ENCODE results near the gene RSPH6A. TPM values are rescaled to one million over a fixed set of nuclear protein-coding genes. Genes with fewer than 3 reads are reported as not detected.

RSPH6A gene
- total and polyA plus RNA-seq, 7 experiments from 2014 or later: 0.20 to 0.78 (median 0.56) TPM; not detected in 2

- Histone ChIP-seq H3K36me3 (ENCODE audit: control insufficient read depth in 2 of 3, insufficient read depth in 3 of 3, low read length in 3 of 3) (peaks cover 0 to 83% (median 12%) of the 10 kb centered on the region in 3 experiments), H3K27me3 (ENCODE audit: control insufficient read depth in 2 of 2, insufficient read depth in 2 of 2, low read length in 2 of 2) (no peaks in the 10 kb centered on the region), H3K9me3 (ENCODE audit: control insufficient read depth in 2 of 3, low read length in 3 of 3) (no peaks in the 10 kb centered on the region), H3K4me1 (ENCODE audit: control insufficient read depth in 2 of 2, insufficient read depth in 2 of 2, low read length in 2 of 2) (no peaks in the 10 kb centered on the region), H3K27ac (ENCODE audit: low read depth, low read length) (no peak overlapping the region), H3K4me3 (ENCODE audit: low read length) (no peak overlapping the region)
- DNase-seq: no peak
- no peak for ATAC-seq
- intact Hi-C loops (cut with micrococcal nuclease): no loop called here
- Mint-ChIP-seq H3K4me1 (peaks cover 0 to 7% (median 4%) of the 10 kb centered on the region in 7 donors), H3K9me3 (no peaks in the 10 kb centered on the region), H3K27ac (no peak overlapping the region), H3K27me3 (no peaks in the 10 kb centered on the region), H3K4me3 (no peak overlapping the region), H3K36me3 (peaks cover 0 to 17% (median 11%) of the 10 kb centered on the region in 5 donors)
- ChIA-PET POLR2A (no interaction called here), CTCF (no interaction called here)
Observed at GRCh38 chr19:45822716-45823115, 7.6 kb upstream of the RSPH6A start.

DNA sequence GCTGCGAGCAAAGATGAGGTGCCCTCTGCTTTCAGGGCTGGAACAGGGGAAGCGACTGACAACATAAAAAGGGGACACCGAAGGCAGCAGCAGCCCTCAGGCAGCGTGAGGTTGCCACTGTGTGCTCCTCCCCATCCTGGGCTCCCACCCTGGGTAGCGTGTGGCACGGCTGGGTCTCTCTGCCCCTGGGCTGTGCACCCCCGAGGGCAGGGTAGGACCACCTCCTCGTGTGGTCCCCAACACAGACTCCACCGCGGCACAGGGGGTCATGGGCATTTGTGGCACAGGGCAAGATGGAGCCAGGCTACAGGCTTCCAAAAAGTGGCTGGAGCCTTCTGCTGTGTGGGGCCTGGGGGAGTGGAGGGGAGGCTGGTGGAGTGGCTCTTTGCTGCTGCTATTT, 6.5 kb upstream of the RSPH6A start:
- Histone ChIP-seq H3K4me3 (ENCODE audit: low read length) (no peak overlapping the region), H3K27ac (ENCODE audit: low read depth, low read length) (no peak overlapping the region), H3K4me1 (ENCODE audit: control insufficient read depth in 2 of 2, insufficient read depth in 2 of 2, low read length in 2 of 2) (no peaks in the 10 kb centered on the region), H3K9me3 (ENCODE audit: control insufficient read depth in 2 of 3, low read length in 3 of 3) (no peaks in the 10 kb centered on the region), H3K36me3 (ENCODE audit: control insufficient read depth in 2 of 3, insufficient read depth in 3 of 3, low read length in 3 of 3) (peaks cover 0 to 72% (median 9%) of the 10 kb centered on the region in 3 experiments), H3K27me3 (ENCODE audit: control insufficient read depth in 2 of 2, insufficient read depth in 2 of 2, low read length in 2 of 2) (no peaks in the 10 kb centered on the region)
- no peaks in the 10 kb centered on the region for H3K9me3 Mint-ChIP-seq
- CTCF ChIA-PET: no interaction called here
- H3K36me3 Mint-ChIP-seq: peaks cover 0 to 13% (median 9%) of the 10 kb centered on the region in 5 donors
- POLR2A ChIA-PET: no interaction called here
- H3K4me3 Mint-ChIP-seq: no peak overlapping the region
- H3K4me1 Mint-ChIP-seq: peaks cover 0 to 12% (median 9%) of the 10 kb centered on the region in 7 donors
- ATAC-seq (no peak), DNase-seq (no peak)
- H3K27me3 Mint-ChIP-seq: no peaks in the 10 kb centered on the region
- no peak overlapping the region for H3K27ac Mint-ChIP-seq
- intact Hi-C loops (cut with micrococcal nuclease): no loop called here

GRCh38 chr19:45821103-45821521, 6.0 kb upstream of the RSPH6A start:
- no peaks in the 10 kb centered on the region for H3K27me3 Mint-ChIP-seq
- H3K27me3 ChIP-seq (ENCODE audit: control insufficient read depth in 2 of 2, insufficient read depth in 2 of 2, low read length in 2 of 2): no peaks in the 10 kb centered on the region
- DNase-seq: no peak
- H3K4me1 Mint-ChIP-seq: peaks cover 0 to 12% (median 9%) of the 10 kb centered on the region in 7 donors
- peak overlapping the region in 1 of 9 donors; percentile 62 for H3K27ac Mint-ChIP-seq
- POLR2A ChIA-PET: no interaction called here
- H3K36me3 ChIP-seq (ENCODE audit: control insufficient read depth in 2 of 3, insufficient read depth in 3 of 3, low read length in 3 of 3): peaks cover 0 to 67% (median 6%) of the 10 kb centered on the region in 3 experiments
- H3K9me3 Mint-ChIP-seq: no peaks in the 10 kb centered on the region
- no peaks in the 10 kb centered on the region for H3K4me1 ChIP-seq (ENCODE audit: control insufficient read depth in 2 of 2, insufficient read depth in 2 of 2, low read length in 2 of 2)
- intact Hi-C loops (cut with micrococcal nuclease): no loop called here
- H3K27ac ChIP-seq (ENCODE audit: low read depth, low read length): no peak overlapping the region
- CTCF ChIA-PET: no interaction called here
- no peak for ATAC-seq
- H3K4me3 ChIP-seq (ENCODE audit: low read length): no peak overlapping the region
- no peaks in the 10 kb centered on the region for H3K9me3 ChIP-seq (ENCODE audit: control insufficient read depth in 2 of 3, low read length in 3 of 3)
- no peak overlapping the region for H3K4me3 Mint-ChIP-seq
- H3K36me3 Mint-ChIP-seq: peaks cover 0 to 13% (median 9%) of the 10 kb centered on the region in 5 donors

DNA sequence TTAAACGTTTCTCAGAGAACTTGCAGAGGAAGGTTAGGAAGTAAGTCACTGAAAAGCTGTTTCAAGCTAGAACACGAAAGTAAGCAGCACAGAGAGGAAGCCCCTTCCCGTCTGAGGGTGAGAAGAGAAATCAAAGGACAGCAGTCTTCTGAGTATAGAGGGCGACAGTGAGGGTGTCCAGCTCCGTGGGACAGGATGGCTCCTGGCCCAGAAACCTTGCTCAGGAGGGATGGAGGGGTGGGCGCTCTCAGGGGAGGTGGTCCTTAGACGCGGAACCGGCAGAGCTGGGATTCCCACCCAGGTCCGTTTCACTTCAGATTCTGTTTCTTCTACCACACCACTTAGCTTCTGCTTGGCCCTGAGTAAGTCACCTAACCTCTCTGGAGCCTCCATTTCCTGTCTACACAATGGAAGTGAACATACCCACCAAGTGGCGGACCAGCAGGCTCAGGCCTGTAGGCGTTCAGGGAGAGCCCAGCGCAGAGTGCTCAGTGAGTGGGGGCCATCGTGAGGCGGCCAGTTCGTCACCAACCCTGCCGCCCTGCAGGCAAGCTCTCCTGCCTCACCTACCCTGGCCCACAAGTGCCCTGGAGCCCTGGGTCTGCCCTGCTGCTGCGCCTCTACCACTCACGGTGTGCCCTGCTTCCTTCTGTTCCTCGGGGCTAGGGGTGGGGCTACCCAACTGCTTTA, 5.5 kb upstream of the RSPH6A start:
- peaks cover 0 to 4% of the 10 kb centered on the region in 2 donors for H3K4me1 ChIP-seq (ENCODE audit: control insufficient read depth in 2 of 2, insufficient read depth in 2 of 2, low read length in 2 of 2)
- ChIA-PET CTCF (interaction anchor here (0.5 kb wide), 1 partner anchor 460 kb away, joined by 3 read pairs; no protein-coding TSS in a partner anchor), POLR2A (no interaction called here)
- peaks cover 0 to 12% (median 9%) of the 10 kb centered on the region in 7 donors for H3K4me1 Mint-ChIP-seq
- peaks cover 0 to 62% (median 6%) of the 10 kb centered on the region in 3 experiments for H3K36me3 ChIP-seq (ENCODE audit: control insufficient read depth in 2 of 3, insufficient read depth in 3 of 3, low read length in 3 of 3)
- no peaks in the 10 kb centered on the region for H3K9me3 Mint-ChIP-seq
- DNase-seq (no peak), ATAC-seq (no peak)
- intact Hi-C loops (cut with micrococcal nuclease): no loop called here
- no peaks in the 10 kb centered on the region for H3K27me3 ChIP-seq (ENCODE audit: control insufficient read depth in 2 of 2, insufficient read depth in 2 of 2, low read length in 2 of 2)
- peak overlapping the region in 2 of 9 donors; percentile 12 to 36 for H3K27ac Mint-ChIP-seq
- H3K4me3 ChIP-seq (ENCODE audit: low read length): no peak overlapping the region
- H3K27ac ChIP-seq (ENCODE audit: low read depth, low read length): no peak overlapping the region
- no peaks in the 10 kb centered on the region for H3K27me3 Mint-ChIP-seq
- H3K4me3 Mint-ChIP-seq: no peak overlapping the region
- H3K9me3 ChIP-seq (ENCODE audit: control insufficient read depth in 2 of 3, low read length in 3 of 3): no peaks in the 10 kb centered on the region
- peaks cover 0 to 11% (median 7%) of the 10 kb centered on the region in 5 donors for H3K36me3 Mint-ChIP-seq

DNA sequence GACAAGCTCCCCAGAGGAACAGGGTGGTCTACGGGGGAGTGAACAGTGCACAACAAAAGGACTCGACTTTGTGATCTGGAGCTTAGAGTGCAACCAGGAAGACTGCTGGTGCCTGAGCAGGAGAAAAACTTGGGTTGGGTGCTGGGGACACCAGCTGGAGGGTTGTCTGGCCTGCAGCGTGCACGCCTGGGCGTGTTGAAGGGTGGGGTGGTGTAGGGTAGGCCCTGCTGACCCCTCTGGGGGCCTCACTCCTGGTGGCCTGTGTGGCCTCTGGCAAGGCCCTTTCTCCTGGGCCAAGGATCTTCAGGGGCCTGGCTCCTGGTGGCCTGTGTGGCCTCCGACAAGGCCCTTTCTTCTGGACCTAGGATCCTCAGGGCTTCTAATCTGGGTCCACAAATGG, 4.7 kb upstream of the RSPH6A start:
- H3K9me3 Mint-ChIP-seq: no peaks in the 10 kb centered on the region
- CTCF ChIA-PET: interaction anchor here (0.6 kb wide), 1 partner anchor 116 kb away, joined by 3 read pairs; no protein-coding TSS in a partner anchor
- Histone ChIP-seq H3K4me1 (ENCODE audit: control insufficient read depth in 2 of 2, insufficient read depth in 2 of 2, low read length in 2 of 2) (peaks cover 0 to 4% of the 10 kb centered on the region in 2 donors), H3K4me3 (ENCODE audit: low read length) (no peak overlapping the region), H3K27ac (ENCODE audit: low read depth, low read length) (no peak overlapping the region), H3K9me3 (ENCODE audit: control insufficient read depth in 2 of 3, low read length in 3 of 3) (no peaks in the 10 kb centered on the region), H3K27me3 (ENCODE audit: control insufficient read depth in 2 of 2, insufficient read depth in 2 of 2, low read length in 2 of 2) (no peaks in the 10 kb centered on the region), H3K36me3 (ENCODE audit: control insufficient read depth in 2 of 3, insufficient read depth in 3 of 3, low read length in 3 of 3) (peaks cover 0 to 54% (median 1%) of the 10 kb centered on the region in 3 experiments)
- ATAC-seq (no peak), DNase-seq (no peak)
- H3K27ac Mint-ChIP-seq: peak overlapping the region in 1 of 9 donors; percentile 42
- H3K4me3 Mint-ChIP-seq: no peak overlapping the region
- POLR2A ChIA-PET: no interaction called here
- peaks cover 0 to 10% (median 7%) of the 10 kb centered on the region in 5 donors for H3K36me3 Mint-ChIP-seq
- H3K27me3 Mint-ChIP-seq: no peaks in the 10 kb centered on the region
- intact Hi-C loops (cut with micrococcal nuclease): loop anchor here in 1 of 2 donors (5.0 kb wide), 1 partner anchor 43 kb away; the partner anchor contains the start of genes FOXA3 and SYMPK
- peaks cover 0 to 12% (median 9%) of the 10 kb centered on the region in 7 donors for H3K4me1 Mint-ChIP-seq

- ATAC-seq (no peak), DNase-seq (no peak)
- H3K4me1 Mint-ChIP-seq: peaks cover 0 to 7% (median 5%) of the 10 kb centered on the region in 7 donors
Observed at GRCh38 chr19:45817725-45818301, 2.7 kb upstream of the RSPH6A start.

More at GRCh38 chr19:45817725-45818301, 2.7 kb upstream of the RSPH6A start:
- H3K9me3 Mint-ChIP-seq: no peaks in the 10 kb centered on the region
- Histone ChIP-seq H3K36me3 (ENCODE audit: control insufficient read depth in 2 of 3, insufficient read depth in 3 of 3, low read length in 3 of 3) (peaks cover 0 to 34% (median 0%) of the 10 kb centered on the region in 3 experiments), H3K27ac (ENCODE audit: low read depth, low read length) (no peak overlapping the region), H3K4me1 (ENCODE audit: control insufficient read depth in 2 of 2, insufficient read depth in 2 of 2, low read length in 2 of 2) (peaks cover 0 to 4% of the 10 kb centered on the region in 2 donors), H3K27me3 (ENCODE audit: control insufficient read depth in 2 of 2, insufficient read depth in 2 of 2, low read length in 2 of 2) (no peaks in the 10 kb centered on the region), H3K4me3 (ENCODE audit: low read length) (no peak overlapping the region), H3K9me3 (ENCODE audit: control insufficient read depth in 2 of 3, low read length in 3 of 3) (no peaks in the 10 kb centered on the region)
- H3K4me3 Mint-ChIP-seq: no peak overlapping the region
- H3K27ac Mint-ChIP-seq: no peak overlapping the region
- H3K36me3 Mint-ChIP-seq: peaks cover 0 to 8% (median 3%) of the 10 kb centered on the region in 5 donors
- ChIA-PET CTCF (interaction anchor here (1.2 to 2.4 kb wide), 7 partner anchors 10 to 192 kb away, joined by 3 to 12 read pairs (median 6); partner anchors contain the start of genes IRF2BP1 and SIX5), POLR2A (no interaction called here)
- intact Hi-C loops (cut with micrococcal nuclease): loop anchor here (1.0 to 5.0 kb wide), 7 partner anchors 39 to 198 kb away; partner anchors contain the start of genes SYMPK (in 2 of the 2), FOXA3 (in 1 of the 2) and MYPOP (in 1 of the 2)
- peaks cover 0 to 16% (median 12%) of the 10 kb centered on the region in 5 donors for H3K27me3 Mint-ChIP-seq

Measured in naive thymus-derived CD4-positive, alpha-beta T cell (primary cell).